Measurements from ENCODE around the gene PRDX2. TPM values are rescaled to one million over a fixed set of nuclear protein-coding genes. Genes with fewer than 3 reads are reported as not detected.
A peak's percentile ranks its signal among the peaks of the same experiment; 100 is the strongest.
"Not testable (repeated sequence)": the region's sequence is repeated elsewhere in the genome, so short reads cannot be mapped to it uniquely, and the experiment has no call there.

PRDX2 gene
- total RNA-seq, 1 donor from 2014 or later = 166 TPM

DNA sequence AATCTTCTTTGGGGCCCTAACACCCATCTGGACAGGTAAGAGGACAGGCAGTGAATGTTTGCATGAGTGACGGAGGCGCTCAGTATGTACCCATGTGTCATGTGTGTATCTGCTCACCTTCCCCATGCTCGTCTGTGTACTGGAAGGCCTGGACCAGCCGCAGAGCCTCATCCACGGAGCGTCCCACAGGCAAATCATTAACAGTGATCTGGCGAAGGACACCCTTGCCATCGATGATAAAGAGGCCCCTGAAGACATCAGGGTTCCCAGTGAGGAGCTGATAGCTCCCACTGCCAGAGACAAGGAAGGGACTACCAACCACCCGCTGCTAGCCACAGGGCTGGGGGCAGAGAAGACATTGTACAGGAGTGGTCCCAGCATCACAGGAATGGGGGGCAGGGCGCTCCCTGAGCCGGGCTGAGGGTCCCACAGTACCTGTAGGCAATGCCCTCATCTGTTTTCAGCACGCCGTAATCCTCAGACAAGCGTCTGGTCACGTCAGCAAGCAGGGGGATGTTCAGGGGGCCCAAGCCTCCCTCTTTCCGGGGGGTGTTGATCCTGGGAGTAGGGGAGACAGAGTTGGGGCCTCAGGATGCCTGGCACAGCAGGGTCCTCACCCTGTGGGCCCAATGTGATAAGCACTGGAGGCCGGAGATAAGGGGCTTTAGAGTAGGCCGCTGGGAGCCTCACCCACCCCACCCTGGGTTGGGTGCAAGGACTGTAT is 1.7 kb downstream of the PRDX2 start:
- Histone ChIP-seq H3K9ac (ENCODE audit: low read length) (peak overlapping the region; percentile 85), H3K4me1 (ENCODE audit: insufficient read depth, low read length) (peaks cover 24% of the 10 kb centered on the region), H3K4me3 (ENCODE audit: insufficient read depth, low read depth, low read length) (no peak overlapping the region), H3K9me3 (ENCODE audit: insufficient read depth, low read depth, low read length) (no peaks in the 10 kb centered on the region), H2AFZ (ENCODE audit: low read depth, low read length) (no peak overlapping the region), H3K79me2 (ENCODE audit: insufficient read depth, low read length) (peaks cover 14% of the 10 kb centered on the region), H3K27me3 (ENCODE audit: insufficient read depth, low read length) (no peaks in the 10 kb centered on the region), H3K27ac (ENCODE audit: low read depth, low read length) (no peak overlapping the region), H3K36me3 (ENCODE audit: insufficient read depth, low read length) (no peaks in the 10 kb centered on the region), H4K20me1 (ENCODE audit: insufficient read depth, low read length) (peaks cover 11% of the 10 kb centered on the region), H3K4me2 (ENCODE audit: low read length) (peak overlapping the region; percentile 95)
- Mint-ChIP-seq H3K36me3 (ENCODE audit: low read depth, unreplicated experiment) (peaks cover 2% of the 10 kb centered on the region), H3K27me3 (ENCODE audit: low read depth, unreplicated experiment) (peaks cover 7% of the 10 kb centered on the region), H3K4me3 (ENCODE audit: unreplicated experiment) (peak overlapping the region; percentile 88), H3K9me3 (ENCODE audit: unreplicated experiment) (no peaks in the 10 kb centered on the region), H3K4me1 (ENCODE audit: low read depth, unreplicated experiment) (peaks cover 10% of the 10 kb centered on the region), H3K27ac (ENCODE audit: unreplicated experiment) (no peak overlapping the region)
- TF ChIP-seq EZH2 (IDR thresholded peaks at IDR 0.05; ENCODE audit: insufficient read depth, low read length) = no peak
- TF ChIP-seq, protein P1, sequence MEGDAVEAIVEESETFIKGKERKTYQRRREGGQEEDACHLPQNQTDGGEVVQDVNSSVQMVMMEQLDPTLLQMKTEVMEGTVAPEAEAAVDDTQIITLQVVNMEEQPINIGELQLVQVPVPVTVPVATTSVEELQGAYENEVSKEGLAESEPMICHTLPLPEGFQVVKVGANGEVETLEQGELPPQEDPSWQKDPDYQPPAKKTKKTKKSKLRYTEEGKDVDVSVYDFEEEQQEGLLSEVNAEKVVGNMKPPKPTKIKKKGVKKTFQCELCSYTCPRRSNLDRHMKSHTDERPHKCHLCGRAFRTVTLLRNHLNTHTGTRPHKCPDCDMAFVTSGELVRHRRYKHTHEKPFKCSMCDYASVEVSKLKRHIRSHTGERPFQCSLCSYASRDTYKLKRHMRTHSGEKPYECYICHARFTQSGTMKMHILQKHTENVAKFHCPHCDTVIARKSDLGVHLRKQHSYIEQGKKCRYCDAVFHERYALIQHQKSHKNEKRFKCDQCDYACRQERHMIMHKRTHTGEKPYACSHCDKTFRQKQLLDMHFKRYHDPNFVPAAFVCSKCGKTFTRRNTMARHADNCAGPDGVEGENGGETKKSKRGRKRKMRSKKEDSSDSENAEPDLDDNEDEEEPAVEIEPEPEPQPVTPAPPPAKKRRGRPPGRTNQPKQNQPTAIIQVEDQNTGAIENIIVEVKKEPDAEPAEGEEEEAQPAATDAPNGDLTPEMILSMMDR (IDR thresholded peaks at IDR 0.05; ENCODE audit: insufficient read depth, low read depth, low read length) = no peak
- no peak for DNase-seq (ENCODE audit: low read depth)
- no peak for FAIRE-seq

DNA sequence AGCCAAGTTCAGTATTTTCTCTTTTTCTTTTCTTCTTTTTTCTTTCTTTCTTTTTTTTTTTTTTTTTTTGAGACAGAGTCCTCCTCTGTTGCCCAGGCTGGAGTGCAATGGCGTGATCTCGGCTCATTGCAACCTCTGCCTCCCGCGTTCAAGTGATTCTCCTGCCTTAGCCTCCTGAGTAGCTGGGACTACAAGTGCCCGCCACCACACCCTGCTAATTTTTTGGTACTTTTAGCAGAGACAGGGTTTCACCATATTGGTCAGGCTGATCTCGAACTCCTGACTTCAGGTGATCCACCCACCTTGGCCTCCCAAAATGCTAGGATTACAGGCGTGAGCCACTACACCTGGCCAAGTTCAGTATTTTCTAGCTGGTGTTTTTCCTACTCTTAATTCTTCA is 4.0 kb downstream of the PRDX2 start:
- H3K27me3 ChIP-seq (ENCODE audit: insufficient read depth, low read length); H3K27ac ChIP-seq (ENCODE audit: low read depth, low read length); H3K4me2 ChIP-seq (ENCODE audit: low read length); H3K27ac Mint-ChIP-seq (ENCODE audit: unreplicated experiment); H3K27me3 Mint-ChIP-seq (ENCODE audit: low read depth, unreplicated experiment); DNase-seq (ENCODE audit: low read depth); H3K36me3 ChIP-seq (ENCODE audit: insufficient read depth, low read length); H3K9me3 Mint-ChIP-seq (ENCODE audit: unreplicated experiment); H2AFZ ChIP-seq (ENCODE audit: low read depth, low read length); H3K4me3 Mint-ChIP-seq (ENCODE audit: unreplicated experiment); H3K9me3 ChIP-seq (ENCODE audit: insufficient read depth, low read depth, low read length); H3K4me3 ChIP-seq (ENCODE audit: insufficient read depth, low read depth, low read length); FAIRE-seq; H3K36me3 Mint-ChIP-seq (ENCODE audit: low read depth, unreplicated experiment); H3K9ac ChIP-seq (ENCODE audit: low read length): not testable (repeated sequence)
- peaks cover 22% of the 10 kb centered on the region for H3K79me2 ChIP-seq (ENCODE audit: insufficient read depth, low read length)
- H3K4me1 Mint-ChIP-seq (ENCODE audit: low read depth, unreplicated experiment) = peaks cover 13% of the 10 kb centered on the region
- peaks cover 30% of the 10 kb centered on the region for H3K4me1 ChIP-seq (ENCODE audit: insufficient read depth, low read length)
- peaks cover 18% of the 10 kb centered on the region for H4K20me1 ChIP-seq (ENCODE audit: insufficient read depth, low read length)

DNA sequence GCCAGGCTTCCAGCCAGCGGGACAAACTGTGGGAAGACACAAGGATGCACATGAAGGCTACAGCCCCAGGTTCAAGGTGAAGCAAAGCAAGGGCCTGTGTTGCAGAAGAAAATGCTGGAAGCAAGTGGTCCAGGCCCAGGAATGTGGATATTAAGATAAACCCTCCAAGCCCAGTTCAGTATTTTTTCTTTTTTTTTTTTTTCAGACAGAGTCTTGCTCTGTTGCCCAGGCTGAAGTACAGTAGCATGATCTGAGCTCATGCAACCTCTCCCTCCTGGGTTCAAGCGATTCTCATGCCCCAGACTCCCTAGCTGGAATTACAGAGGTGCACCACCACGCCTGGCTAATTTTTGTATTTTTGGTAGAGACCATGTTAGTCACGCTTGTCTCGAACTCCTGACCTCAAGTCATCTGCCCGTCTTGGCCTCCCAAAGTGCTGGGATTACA is 4.4 kb downstream of the PRDX2 start:
- peaks cover 2% of the 10 kb centered on the region for H3K36me3 Mint-ChIP-seq (ENCODE audit: low read depth, unreplicated experiment)
- H3K27ac Mint-ChIP-seq (ENCODE audit: unreplicated experiment) = no peak overlapping the region
- H3K4me3 Mint-ChIP-seq (ENCODE audit: unreplicated experiment) = no peak overlapping the region
- no peaks in the 10 kb centered on the region for H3K9me3 Mint-ChIP-seq (ENCODE audit: unreplicated experiment)
- H2AFZ ChIP-seq (ENCODE audit: low read depth, low read length) = no peak overlapping the region
- H3K4me1 Mint-ChIP-seq (ENCODE audit: low read depth, unreplicated experiment) = peaks cover 13% of the 10 kb centered on the region
- H3K4me2 ChIP-seq (ENCODE audit: low read length) = no peak overlapping the region
- no peak for FAIRE-seq
- peaks cover 27% of the 10 kb centered on the region for H3K79me2 ChIP-seq (ENCODE audit: insufficient read depth, low read length)
- H3K27me3 Mint-ChIP-seq (ENCODE audit: low read depth, unreplicated experiment) = peaks cover under 1% of the 10 kb centered on the region
- H3K4me1 ChIP-seq (ENCODE audit: insufficient read depth, low read length) = peaks cover 26% of the 10 kb centered on the region
- H3K36me3 ChIP-seq (ENCODE audit: insufficient read depth, low read length) = no peaks in the 10 kb centered on the region
- H3K27ac ChIP-seq (ENCODE audit: low read depth, low read length) = no peak overlapping the region
- TF ChIP-seq EZH2 (IDR thresholded peaks at IDR 0.05; ENCODE audit: insufficient read depth, low read length) = no peak
- TF ChIP-seq, protein P1 (IDR thresholded peaks at IDR 0.05; ENCODE audit: insufficient read depth, low read depth, low read length) = no peak
- H3K9ac ChIP-seq (ENCODE audit: low read length) = no peak overlapping the region
- H3K27me3 ChIP-seq (ENCODE audit: insufficient read depth, low read length) = no peaks in the 10 kb centered on the region
- no peaks in the 10 kb centered on the region for H3K9me3 ChIP-seq (ENCODE audit: insufficient read depth, low read depth, low read length)
- no peak for DNase-seq (ENCODE audit: low read depth)
- no peak overlapping the region for H3K4me3 ChIP-seq (ENCODE audit: insufficient read depth, low read depth, low read length)
- peaks cover 22% of the 10 kb centered on the region for H4K20me1 ChIP-seq (ENCODE audit: insufficient read depth, low read length)

Data from astrocyte (in vitro differentiated cells and primary cell).